ENCODE data around the gene MAPKAP1.

DNA sequence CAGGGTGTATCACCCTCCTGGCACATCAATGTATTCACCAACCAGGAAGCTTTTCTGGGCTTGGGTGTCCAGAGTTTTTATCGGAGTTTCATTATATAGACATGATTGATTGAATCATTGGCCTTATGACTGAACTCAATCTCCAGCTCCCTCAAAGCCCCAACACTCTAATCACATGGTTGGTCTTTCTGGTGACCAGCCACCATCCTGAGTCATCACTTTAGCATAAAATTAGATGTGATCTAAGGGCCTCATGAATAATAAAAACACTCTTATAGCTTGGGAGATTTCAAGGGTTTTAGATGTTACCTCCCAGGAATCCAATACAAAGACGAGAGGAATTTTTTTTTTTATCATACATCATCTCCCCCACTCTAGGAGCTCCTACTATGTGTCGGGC, 32.4 kb upstream of the MAPKAP1 start:
- TF ChIP-seq, protein P1, sequence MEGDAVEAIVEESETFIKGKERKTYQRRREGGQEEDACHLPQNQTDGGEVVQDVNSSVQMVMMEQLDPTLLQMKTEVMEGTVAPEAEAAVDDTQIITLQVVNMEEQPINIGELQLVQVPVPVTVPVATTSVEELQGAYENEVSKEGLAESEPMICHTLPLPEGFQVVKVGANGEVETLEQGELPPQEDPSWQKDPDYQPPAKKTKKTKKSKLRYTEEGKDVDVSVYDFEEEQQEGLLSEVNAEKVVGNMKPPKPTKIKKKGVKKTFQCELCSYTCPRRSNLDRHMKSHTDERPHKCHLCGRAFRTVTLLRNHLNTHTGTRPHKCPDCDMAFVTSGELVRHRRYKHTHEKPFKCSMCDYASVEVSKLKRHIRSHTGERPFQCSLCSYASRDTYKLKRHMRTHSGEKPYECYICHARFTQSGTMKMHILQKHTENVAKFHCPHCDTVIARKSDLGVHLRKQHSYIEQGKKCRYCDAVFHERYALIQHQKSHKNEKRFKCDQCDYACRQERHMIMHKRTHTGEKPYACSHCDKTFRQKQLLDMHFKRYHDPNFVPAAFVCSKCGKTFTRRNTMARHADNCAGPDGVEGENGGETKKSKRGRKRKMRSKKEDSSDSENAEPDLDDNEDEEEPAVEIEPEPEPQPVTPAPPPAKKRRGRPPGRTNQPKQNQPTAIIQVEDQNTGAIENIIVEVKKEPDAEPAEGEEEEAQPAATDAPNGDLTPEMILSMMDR (IDR thresholded peaks at IDR 0.05), result no peak
- TF ChIP-seq POLR2A (IDR thresholded peaks at IDR 0.05), result no peak
- TF ChIP-seq POLR2AphosphoS5 (IDR thresholded peaks at IDR 0.05), result no peak
- TF ChIP-seq EP300 (IDR thresholded peaks at IDR 0.05), result no peak

Measured in suprapubic skin (tissue), 4 donors.